HG03354 (cell line): ENCODE measurements around the gene EEFSEC.

Experiments used
- ATAC-seq: cut with Tn5 transposase; IDR thresholded peaks from one replicate; pipeline ENCODE4 v1.9.1; 2021; ENCODE audit warnings: mild to moderate bottlenecking; ENCODE audit not compliant: unreplicated experiment, poor library complexity, severe bottlenecking

EEFSEC gene

DNA sequence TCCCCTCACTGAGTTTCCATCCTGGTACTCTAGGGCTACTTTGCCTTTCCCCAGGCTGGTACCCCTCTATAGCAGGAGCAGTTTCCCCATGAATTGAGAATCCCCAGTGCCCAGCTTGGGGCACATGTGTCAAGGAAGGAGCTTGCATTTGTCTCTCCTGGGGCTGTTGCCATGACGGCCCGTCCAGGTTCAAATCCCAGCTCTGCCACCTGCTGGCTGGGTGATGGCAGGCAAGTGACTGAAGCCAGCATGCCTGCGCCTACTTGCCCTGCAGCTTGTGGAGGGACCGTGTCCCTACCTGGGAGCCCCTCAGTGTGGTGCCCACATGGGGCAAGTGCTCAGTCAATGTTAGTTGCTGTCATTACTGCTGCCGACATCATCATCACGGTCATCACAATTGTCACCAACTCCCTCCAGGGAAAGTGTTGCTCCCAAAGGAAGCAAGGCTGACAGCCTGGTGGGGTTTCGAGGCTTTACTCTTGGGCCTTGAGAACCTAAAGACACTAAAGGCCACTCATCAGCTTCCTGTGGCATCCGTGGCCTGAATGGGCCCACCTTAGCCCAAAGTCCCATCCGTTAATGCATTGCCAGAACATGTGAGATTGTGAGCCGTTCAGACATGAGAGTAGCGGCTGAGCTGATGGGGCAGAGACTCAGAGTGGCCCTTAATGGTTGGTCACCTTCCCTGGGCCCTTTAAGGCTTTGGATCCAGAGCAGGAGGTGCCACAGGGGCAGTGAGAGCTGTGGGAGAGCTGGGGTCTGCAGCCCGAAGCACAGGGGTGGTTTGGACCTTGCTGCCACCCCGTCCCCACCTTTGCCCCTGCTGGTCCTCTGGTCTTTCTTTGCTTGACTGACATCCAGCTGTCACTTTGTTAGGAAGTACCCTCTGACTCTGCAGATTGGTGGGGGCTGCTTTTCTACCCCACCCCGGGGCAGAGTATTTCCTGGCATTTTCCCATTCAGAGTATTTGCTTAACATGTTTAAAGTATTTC, 169.0 kb downstream of the EEFSEC start:
- no peak for ATAC-seq

GRCh38 chr3:128323206-128324081, 170.2 kb downstream of the EEFSEC start:
- ATAC-seq = no peak

DNA sequence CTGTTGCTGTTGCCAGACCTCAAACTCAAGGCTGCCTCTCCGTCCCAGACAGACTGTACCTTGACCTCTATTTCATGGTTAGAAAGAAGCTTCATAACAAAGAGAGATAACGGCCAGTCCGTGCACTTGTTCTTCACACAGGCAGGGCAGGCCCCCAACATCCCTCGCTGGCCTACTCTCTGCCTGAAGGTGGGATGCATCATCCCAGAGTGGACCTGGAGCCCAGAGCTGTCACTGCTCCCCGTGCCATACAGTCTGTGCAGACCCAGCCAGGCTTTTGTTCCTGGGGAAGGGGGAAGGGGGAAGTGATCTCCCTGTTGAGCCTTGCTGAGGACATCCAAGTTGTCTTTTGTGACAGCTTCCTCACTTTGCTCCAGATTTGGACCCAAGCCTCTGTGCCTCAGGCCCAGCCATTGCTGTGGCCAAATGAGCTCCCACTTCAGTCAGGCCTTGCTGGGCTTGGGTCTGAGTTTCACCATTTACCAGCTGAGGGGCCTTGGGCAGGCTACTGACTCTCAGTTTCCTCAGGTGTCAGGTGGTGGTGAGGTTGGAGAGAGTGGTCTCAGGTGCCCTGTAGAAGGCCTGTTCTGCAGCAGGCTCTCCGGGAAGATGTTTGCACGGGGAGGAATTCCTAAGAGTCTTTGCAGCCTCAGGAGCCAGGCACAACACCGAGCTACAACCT, 171.8 kb downstream of the EEFSEC start:
- no peak for ATAC-seq

DNA sequence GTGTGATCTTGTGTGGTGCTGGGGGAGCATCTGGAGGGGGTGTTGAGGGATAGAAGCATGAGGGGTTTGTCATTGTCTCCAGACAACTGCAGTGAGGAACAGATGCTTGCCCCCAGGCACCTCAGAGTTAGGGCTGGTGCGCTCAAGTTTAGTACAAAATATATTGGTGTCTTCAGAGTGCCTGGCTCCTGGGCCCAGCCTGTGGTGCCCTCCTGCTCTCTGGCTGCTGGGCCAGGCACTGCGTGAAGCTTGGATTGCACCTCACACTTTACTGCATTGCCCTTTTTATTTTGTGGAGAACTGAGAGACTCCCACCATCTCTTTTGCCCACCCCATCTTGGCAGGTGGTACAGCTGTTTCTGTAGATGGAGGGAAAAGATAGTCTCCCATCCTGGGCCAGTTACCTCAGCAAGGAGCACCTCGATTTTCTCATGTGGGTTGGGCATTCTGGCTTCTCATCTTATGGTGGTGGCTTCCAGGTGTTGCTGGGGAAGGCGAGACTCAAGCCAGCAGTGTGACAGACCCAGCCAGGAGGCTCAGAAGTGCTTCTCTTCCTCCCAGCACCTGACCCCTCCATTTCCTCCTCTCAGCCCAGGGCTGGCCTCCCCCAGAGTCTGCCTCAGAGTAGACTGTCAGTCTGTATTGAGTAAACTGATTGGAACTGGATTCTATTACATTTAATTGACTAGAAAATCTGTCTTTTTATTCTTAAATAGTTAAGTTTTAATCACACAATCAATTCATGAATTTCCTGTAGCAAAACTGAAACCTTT, 173.0 kb downstream of the EEFSEC start:
- ATAC-seq = no peak

GRCh38 chr3:128327606-128328031, 174.3 kb downstream of the EEFSEC start:
- no peak for ATAC-seq

- ATAC-seq = no peak
Observed at GRCh38 chr3:128328546-128329458, 175.5 kb downstream of the EEFSEC start.

GRCh38 chr3:128329491-128330213, 176.4 kb downstream of the EEFSEC start:
- no peak for ATAC-seq

- no peak for ATAC-seq
Observed at GRCh38 chr3:128330214-128330842, 177.0 kb downstream of the EEFSEC start.

GRCh38 chr3:128334086-128334645, 180.9 kb downstream of the EEFSEC start:
- ATAC-seq = no peak

DNA sequence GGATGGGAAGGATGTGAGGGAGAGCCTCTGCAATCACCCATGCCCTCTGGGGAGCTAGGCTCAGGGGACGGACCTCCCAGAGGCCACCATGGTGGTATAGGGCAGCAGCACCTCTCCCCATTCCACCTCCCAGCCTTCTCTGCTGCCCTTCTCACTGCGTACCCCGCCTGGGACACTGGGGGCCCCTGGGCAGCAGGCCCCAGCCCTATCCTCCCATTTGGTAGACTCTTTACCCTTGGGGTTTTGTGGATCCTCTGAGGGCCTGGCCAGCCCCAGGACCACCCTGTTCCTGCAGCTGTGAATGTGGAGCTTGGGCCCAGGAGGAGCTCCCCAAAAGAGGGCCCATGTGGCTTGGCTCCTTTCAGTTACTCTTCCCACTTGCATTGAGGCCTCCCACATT, 181.5 kb downstream of the EEFSEC start:
- ATAC-seq = no peak

DNA sequence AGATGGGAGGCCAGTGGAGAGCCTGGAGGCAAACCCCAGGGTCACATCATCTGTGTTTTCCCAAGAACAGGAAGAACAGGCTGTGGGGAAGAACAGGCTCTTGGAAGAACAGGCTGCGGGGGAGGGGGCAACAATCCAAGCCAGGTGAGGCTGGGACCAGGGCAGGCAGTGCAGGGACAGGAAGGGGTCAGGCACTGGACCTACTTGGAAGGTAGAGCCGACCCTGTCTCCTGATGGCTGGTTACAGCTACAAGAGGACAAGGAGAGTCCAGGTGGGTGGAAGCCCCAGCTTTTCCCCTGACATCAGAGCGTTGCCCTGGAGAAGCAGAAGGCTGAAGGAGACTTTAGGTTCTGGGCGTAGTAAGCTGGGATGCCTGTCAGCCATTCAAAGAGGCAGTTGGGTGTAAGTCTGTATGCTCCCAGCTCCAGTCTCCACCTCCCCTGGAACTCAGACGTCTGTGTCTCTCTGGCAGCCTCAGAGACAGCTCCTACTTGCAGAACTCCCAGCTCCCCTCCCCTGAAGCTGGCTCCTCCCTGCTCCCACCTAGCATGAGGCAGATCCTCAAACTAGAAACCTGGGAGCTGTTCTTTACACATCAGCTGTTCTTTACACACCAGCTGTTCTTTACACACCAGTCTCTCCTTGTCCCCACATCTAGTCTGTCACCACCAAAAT, 182.5 kb downstream of the EEFSEC start:
- no peak for ATAC-seq

DNA sequence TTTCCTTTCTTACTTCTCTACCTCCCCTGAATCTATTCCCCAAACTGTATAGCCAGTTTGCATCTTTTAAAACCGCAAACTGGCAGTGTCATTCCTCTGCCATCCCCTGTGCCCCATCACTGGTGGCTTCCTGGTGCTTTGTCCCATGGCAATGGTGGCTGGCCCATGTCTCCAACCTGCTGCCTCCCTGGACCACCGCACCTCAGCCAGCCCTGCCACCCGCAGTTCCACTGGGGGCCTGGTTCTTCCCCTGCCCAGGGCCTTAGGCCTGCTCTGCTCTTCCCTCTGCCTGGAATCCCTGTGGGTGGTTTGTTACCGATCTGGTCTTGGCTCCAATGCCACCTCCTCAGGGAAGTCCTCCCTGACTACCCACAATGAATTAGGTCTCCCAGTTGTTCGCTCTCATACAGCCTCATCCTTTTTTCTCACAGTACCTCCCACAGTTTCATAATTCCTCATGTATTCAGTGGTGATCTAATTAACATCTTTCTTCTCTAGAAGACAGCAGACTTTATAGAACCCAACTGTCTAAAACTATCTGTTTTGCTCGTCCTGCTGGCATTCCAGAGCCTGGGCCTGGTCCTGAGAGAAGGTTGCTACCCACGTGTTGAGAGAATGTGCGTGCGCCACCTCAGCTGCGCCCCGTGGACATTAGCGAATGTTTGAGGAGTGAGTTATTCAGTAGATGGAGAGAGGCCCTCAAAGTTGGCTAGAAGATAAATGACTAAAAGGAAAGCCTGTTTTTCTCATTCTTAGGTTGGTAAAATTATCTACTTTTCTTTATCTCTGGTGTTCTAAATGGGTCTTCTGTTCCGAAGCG, 183.3 kb downstream of the EEFSEC start:
- ATAC-seq = no peak

DNA sequence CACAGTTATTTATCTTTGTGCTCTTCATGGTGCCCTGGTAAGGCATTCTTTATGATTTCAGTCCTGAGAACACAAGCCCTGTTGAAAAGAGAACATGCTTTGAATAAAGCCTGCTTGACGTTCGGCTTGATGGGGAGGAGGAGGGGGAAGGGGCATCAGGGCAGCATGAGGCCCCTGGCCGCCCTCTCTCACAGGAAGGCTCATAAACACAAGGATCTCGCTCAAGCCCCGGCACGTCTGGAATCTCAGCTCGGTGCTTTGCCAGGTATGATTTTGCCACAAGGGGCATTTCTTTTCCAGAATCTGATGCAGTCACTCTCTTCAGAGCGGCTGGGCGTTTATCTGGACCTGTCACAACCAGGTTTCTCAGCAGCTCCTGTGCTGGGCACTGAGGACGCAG, 184.0 kb downstream of the EEFSEC start:
- ATAC-seq = no peak

DNA sequence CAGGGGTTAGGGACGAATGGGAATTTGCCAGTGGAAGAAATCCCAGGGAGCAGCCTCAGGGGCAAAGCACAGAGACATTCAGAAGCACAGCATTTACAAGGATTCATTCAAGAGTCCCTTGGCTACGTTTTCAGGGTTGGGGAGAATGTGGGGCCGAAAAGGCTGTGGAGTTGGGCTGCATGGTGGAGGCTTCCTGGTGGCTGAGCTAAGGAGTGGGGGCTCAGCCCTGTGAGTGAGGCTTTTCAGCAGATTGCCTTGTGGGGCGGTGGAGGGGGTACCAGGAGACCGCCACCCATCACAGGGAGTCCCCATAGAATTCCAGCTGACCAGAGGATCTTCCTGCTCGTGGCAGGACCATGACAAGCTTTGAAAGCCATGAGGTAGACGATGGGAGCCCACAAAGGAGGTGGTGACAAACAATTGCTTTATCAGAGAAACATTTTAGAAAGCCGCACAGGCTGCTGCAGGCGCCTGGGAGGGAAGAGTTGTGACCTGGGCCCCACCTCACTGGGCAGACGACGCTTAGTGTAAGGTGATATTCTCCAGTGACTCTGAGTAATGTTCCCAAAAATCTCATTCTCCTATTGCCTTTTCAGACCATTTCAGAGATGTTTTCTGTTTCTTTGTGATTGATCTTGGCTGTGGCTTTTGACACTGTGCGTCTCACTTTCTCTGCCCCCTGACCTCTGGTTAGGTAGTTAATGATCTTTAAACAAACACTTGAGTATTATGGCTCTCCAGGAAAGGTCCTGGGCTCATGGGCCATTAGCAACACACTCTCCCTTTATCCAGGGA, 185.5 kb downstream of the EEFSEC start:
- ATAC-seq = no peak

- no peak for ATAC-seq
Observed at GRCh38 chr3:128339491-128340012, 186.3 kb downstream of the EEFSEC start.
